HepG2 (cell line): Measurements from ENCODE around the gene ATP1A1. TPM values are rescaled to one million over a fixed set of nuclear protein-coding genes. Genes with fewer than 3 reads are reported as not detected.

Source experiments
- FOSL2 ChIP-seq: sonication (generic); formaldehyde crosslinking; IDR thresholded peaks from 2 replicates; pipeline ENCODE4 v1.4.0; 2020; ENCODE audit warnings: missing genetic modification reagents
- GTF2F1 ChIP-seq: fragments of 150-350 bp; IDR thresholded peaks from 2 replicates; pipeline ENCODE4 v1.6.1; 2014; ENCODE audit warnings: low read length
- KAT8 ChIP-seq: IDR thresholded peaks from 2 replicates; pipeline ENCODE4 v1.6.1; 2016; ENCODE audit warnings: missing genetic modification reagents, missing compliant biosample characterization
- MAFK ChIP-seq, 2 experiments: IDR thresholded peaks in 1 of 2; conservative IDR thresholded peaks in 1 of 2; 2 replicates each; pipeline ENCODE4 v1.6.1; 2011; ENCODE audit warnings: improper control_type of control experiment in 2 of 2, low read length in 2 of 2
- NFAT5 ChIP-seq: sonication (generic); formaldehyde crosslinking; IDR thresholded peaks from 2 replicates; pipeline ENCODE4 v1.4.0; 2020; ENCODE audit warnings: missing genetic modification reagents
- RBM39 ChIP-seq: fragments of 200-400 bp; formaldehyde crosslinking; IDR thresholded peaks from one replicate; pipeline ENCODE4 v1.6.1; 2018; ENCODE audit warnings: antibody characterized with exemption, mild to moderate bottlenecking, low read depth, low read length; ENCODE audit not compliant: poor library complexity, severe bottlenecking
- SNAPC2 ChIP-seq: sonication (generic); formaldehyde crosslinking; IDR thresholded peaks from 2 replicates; pipeline ENCODE4 v1.8.1; 2022; ENCODE audit warnings: mild to moderate bottlenecking, missing genetic modification reagents
- SRSF4 ChIP-seq: fragments of 200-400 bp; formaldehyde crosslinking; IDR thresholded peaks from one replicate; pipeline ENCODE4 v1.6.1; 2018; ENCODE audit warnings: mild to moderate bottlenecking, low read depth, low read length, moderate library complexity; ENCODE audit not compliant: poor library complexity, severe bottlenecking
- TEAD2 ChIP-seq: sonication (generic); formaldehyde crosslinking; IDR thresholded peaks from 2 replicates; pipeline ENCODE4 v1.9.0; 2021; ENCODE audit warnings: missing genetic modification reagents
- TGIF2 ChIP-seq: IDR thresholded peaks from 2 replicates; pipeline ENCODE4 v1.6.1; 2016; ENCODE audit warnings: control low read depth, missing compliant biosample characterization
- THYN1 ChIP-seq: sonication (generic); formaldehyde crosslinking; IDR thresholded peaks from 2 replicates; pipeline ENCODE4 v1.8.1; 2023; ENCODE audit warnings: low read depth, mild to moderate bottlenecking, moderate library complexity, missing genetic modification reagents, borderline replicate concordance
- TRIM24 ChIP-seq: sonication (generic); formaldehyde crosslinking; IDR thresholded peaks from 2 replicates; pipeline ENCODE4 v1.8.0; 2022; ENCODE audit warnings: mild to moderate bottlenecking, missing genetic modification reagents
- ZC3H13 ChIP-seq: sonication (generic); formaldehyde crosslinking; IDR thresholded peaks from 2 replicates; pipeline ENCODE4 v1.8.1; 2023; ENCODE audit warnings: mild to moderate bottlenecking, missing genetic modification reagents, moderate library complexity
- ZNF274 ChIP-seq: sonication (generic); formaldehyde crosslinking; IDR thresholded peaks from 2 replicates; pipeline ENCODE4 v1.5.1; 2020; ENCODE audit warnings: mild to moderate bottlenecking, missing genetic modification reagents
- ZNF543 ChIP-seq: sonication (generic); formaldehyde crosslinking; IDR thresholded peaks from 2 replicates; pipeline ENCODE4 v1.4.0; 2020; ENCODE audit warnings: mild to moderate bottlenecking, missing genetic modification reagents
- ZNF605 ChIP-seq: sonication (generic); formaldehyde crosslinking; IDR thresholded peaks from 2 replicates; pipeline ENCODE4 v1.8.0; 2022; ENCODE audit warnings: mild to moderate bottlenecking, missing genetic modification reagents
- polyA plus RNA-seq, 8 experiments: library from polyadenylated mRNA; depleted of rRNA in 3 of 8; stranded (reverse) in 7 of 8; unstranded in 1 of 8; fragments of >200 nt; fragmentation: Illumina TruSeq in 4 of 8; extraction: Trizol in 4 of 8; gene quantifications; 2 replicates each; pipeline versions ENCODE4 v1.2.1 to v1.2.3, GENCODE V29; 2011 to 2016; ENCODE audit warnings: low read depth in 4 of 8, missing spikeins in 1 of 8, mixed read lengths in 1 of 8; ENCODE audit not compliant: insufficient read depth in 1 of 8
- total RNA-seq, 5 experiments: library from RNA; depleted of rRNA; stranded (reverse); fragments of >200 nt; fragmentation: Illumina TruSeq; extraction: Trizol; gene quantifications; 2 replicates each; pipeline ENCODE4 v1.2.3, GENCODE V29; 2016; ENCODE audit warnings: low read depth in 1 of 5
- TF ChIP-seq, protein P1 (sequence below): sonication (generic); formaldehyde crosslinking; IDR thresholded peaks from 2 replicates; pipeline ENCODE4 v1.4.0; 2020; ENCODE audit warnings: mild to moderate bottlenecking, missing genetic modification reagents
- TF ChIP-seq, protein P2 (sequence below): sonication (generic); formaldehyde crosslinking; conservative IDR thresholded peaks from 2 replicates; pipeline ENCODE4 v1.4.0; 2020; ENCODE audit warnings: mild to moderate bottlenecking, missing genetic modification reagents, moderate library complexity

Gene ATP1A1
- total and polyA plus RNA-seq, 2 of the 13 experiments (the other 11 are each of a cell fraction or from before 2014, with no cell fraction given): 280 to 705 TPM

DNA sequence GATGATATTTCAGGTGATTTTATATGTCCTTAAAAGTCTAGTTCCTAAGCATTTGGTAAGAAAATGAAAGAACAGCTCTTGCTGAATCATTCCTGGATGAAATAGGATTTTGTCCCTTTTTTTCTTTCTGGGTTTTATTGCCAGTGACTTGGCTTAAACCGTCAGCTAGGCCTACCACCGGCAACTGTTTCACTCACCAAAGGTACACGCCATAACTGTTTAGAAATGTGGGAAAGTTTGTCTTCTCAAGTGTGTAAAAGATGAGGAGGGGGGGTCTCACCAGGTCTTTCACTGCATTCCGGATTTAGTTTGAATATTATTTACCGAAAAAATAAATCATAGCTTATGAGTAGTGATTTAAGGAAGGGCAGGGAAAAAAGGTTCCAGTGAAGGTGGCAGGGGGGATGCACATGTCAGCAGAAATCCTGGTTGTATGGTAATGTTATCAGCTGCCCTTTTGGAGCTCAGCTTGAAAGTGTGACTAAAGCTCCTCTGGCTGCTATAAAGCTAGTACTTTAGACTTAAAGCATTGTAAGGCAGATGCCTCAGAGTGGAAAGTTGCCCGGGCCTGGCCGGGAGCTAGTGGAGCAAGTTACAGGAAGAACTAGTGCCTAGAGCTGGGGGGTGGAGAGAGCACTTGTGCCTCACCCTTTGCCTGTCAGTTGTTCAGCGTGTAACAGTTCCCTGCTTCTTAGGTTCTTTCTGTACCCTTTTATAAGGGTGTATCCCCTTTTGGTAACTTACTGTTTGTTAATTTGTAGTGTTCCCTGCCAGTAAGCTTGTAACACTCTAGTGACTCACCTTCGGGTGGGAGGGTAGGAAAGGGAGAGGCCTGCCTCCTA is 3.1 kb downstream of the ATP1A1 start (continued):
- TF ChIP-seq, protein P1, sequence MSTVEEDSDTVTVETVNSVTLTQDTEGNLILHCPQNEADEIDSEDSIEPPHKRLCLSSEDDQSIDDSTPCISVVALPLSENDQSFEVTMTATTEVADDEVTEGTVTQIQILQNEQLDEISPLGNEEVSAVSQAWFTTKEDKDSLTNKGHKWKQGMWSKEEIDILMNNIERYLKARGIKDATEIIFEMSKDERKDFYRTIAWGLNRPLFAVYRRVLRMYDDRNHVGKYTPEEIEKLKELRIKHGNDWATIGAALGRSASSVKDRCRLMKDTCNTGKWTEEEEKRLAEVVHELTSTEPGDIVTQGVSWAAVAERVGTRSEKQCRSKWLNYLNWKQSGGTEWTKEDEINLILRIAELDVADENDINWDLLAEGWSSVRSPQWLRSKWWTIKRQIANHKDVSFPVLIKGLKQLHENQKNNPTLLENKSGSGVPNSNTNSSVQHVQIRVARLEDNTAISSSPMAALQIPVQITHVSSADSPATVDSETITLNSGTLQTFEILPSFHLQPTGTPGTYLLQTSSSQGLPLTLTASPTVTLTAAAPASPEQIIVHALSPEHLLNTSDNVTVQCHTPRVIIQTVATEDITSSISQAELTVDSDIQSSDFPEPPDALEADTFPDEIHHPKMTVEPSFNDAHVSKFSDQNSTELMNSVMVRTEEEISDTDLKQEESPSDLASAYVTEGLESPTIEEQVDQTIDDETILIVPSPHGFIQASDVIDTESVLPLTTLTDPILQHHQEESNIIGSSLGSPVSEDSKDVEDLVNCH (CRISPR knock-in tag): no peak
- no peak for TF ChIP-seq SNAPC2 (CRISPR knock-in tag)
- no peak for TF ChIP-seq ZC3H13 (CRISPR knock-in tag)
- TF ChIP-seq RBM39: no peak
- 0 out of 2 replicates have a peak, but pooled peaks have one; percentile 36 for TF ChIP-seq ZNF605
- no peak for TF ChIP-seq ZNF274 (CRISPR knock-in tag)
- peak; percentile 69 to 75 for TF ChIP-seq MAFK (conservative IDR thresholded peaks at IDR 0.05 in 1 of 2, IDR thresholded peaks at IDR 0.05 in 1 of 2; ENCODE audit: low read length in 2 of 2)
- peak; percentile 53; the same call in 1 of the 2 replicates for TF ChIP-seq FOSL2 (CRISPR knock-in tag)
- no peak for TF ChIP-seq TRIM24 (CRISPR knock-in tag)
- 0 out of 2 replicates have a peak, but pooled peaks have one; percentile 34 for TF ChIP-seq TGIF2
- no peak for TF ChIP-seq TEAD2 (CRISPR knock-in tag)
- no peak for TF ChIP-seq ZNF543 (CRISPR knock-in tag)
- no peak for TF ChIP-seq GTF2F1
- TF ChIP-seq THYN1 (CRISPR knock-in tag): no peak
- TF ChIP-seq NFAT5: no peak
- TF ChIP-seq, protein P2, sequence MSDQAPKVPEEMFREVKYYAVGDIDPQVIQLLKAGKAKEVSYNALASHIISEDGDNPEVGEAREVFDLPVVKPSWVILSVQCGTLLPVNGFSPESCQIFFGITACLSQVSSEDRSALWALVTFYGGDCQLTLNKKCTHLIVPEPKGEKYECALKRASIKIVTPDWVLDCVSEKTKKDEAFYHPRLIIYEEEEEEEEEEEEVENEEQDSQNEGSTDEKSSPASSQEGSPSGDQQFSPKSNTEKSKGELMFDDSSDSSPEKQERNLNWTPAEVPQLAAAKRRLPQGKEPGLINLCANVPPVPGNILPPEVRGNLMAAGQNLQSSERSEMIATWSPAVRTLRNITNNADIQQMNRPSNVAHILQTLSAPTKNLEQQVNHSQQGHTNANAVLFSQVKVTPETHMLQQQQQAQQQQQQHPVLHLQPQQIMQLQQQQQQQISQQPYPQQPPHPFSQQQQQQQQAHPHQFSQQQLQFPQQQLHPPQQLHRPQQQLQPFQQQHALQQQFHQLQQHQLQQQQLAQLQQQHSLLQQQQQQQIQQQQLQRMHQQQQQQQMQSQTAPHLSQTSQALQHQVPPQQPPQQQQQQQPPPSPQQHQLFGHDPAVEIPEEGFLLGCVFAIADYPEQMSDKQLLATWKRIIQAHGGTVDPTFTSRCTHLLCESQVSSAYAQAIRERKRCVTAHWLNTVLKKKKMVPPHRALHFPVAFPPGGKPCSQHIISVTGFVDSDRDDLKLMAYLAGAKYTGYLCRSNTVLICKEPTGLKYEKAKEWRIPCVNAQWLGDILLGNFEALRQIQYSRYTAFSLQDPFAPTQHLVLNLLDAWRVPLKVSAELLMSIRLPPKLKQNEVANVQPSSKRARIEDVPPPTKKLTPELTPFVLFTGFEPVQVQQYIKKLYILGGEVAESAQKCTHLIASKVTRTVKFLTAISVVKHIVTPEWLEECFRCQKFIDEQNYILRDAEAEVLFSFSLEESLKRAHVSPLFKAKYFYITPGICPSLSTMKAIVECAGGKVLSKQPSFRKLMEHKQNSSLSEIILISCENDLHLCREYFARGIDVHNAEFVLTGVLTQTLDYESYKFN: peak; percentile 14; the same call in 1 of the 2 replicates
- TF ChIP-seq SRSF4: no peak
- TF ChIP-seq KAT8 (CRISPR knock-in tag): peak; percentile 36; the same call in 1 of the 2 replicates
